ENCODE results near the gene MED13.

GRCh38 chr17:62030264-62030663 is 34.8 kb downstream of the MED13 start:
- TF ChIP-seq CTCF (IDR thresholded peaks at IDR 0.05) = no peak
- no peak for TF ChIP-seq ZFX (IDR thresholded peaks at IDR 0.05; ENCODE audit: borderline replicate concordance)

All from 22Rv1 (cell line).